ENCODE measurements around the gene ELAVL4. TPM values are rescaled to one million over a fixed set of nuclear protein-coding genes. Genes with fewer than 3 reads are reported as not detected.

Gene ELAVL4
- total RNA-seq, 1 experiment from 2014 or later = not detected

DNA sequence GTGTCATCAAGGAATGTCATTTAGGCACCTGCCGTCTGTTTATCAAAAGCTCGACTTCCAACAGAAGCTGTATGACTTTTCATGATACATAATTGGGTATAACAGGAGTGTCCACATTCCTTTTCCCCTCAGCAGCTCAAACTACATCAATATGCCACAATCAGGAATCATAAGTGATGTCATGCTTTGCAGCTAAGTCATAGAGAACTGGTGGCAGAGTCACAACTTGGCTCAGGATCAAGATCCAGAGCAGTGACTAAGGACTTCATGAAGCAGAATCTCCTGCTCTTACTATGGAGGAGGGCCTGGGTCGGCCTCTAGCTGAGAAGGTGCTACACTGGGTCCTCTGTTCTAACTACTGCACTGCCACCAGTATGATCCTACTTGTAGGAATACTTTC, 48.4 kb upstream of the ELAVL4 start:
- intact Hi-C loops (cut with micrococcal nuclease) = no loop called here
- DNase-seq (ENCODE audit: low read depth, low spot score) (no peak), ATAC-seq (no peak)
- no peak overlapping the region for H3K4me2 ChIP-seq (ENCODE audit: low read length)
- ChIA-PET RAD21 (ENCODE audit: low non-redundant PET in 1 of 2, low total read pairs in 2 of 2, uncharacterized antibody in 2 of 2, unreplicated experiment in 2 of 2) (no interaction called here), CTCF (no interaction called here), POLR2A (no interaction called here)
- H3K4me1 ChIP-seq (ENCODE audit: control insufficient read depth in 1 of 2, insufficient read depth in 2 of 2, low read length in 2 of 2) = peaks cover 0 to 5% of the 10 kb centered on the region in 2 experiments; a peak in 1 of 4 replicates
- H2AFZ ChIP-seq (ENCODE audit: low read depth, low read length, poor library complexity, severe bottlenecking) = no peak overlapping the region
- no peaks in the 10 kb centered on the region for H4K20me1 ChIP-seq (ENCODE audit: insufficient read depth)
- no peak overlapping the region for H3K4me3 ChIP-seq (replicated peaks in 1 of 2; ENCODE audit: low read depth in 1 of 2, low read length in 2 of 2)
- no TSS peak for BruUV-seq (replicated peaks)
- H3K9me2 ChIP-seq (ENCODE audit: insufficient read depth) = no peaks in the 10 kb centered on the region
- no peaks in the 10 kb centered on the region for H3K36me3 ChIP-seq (ENCODE audit: control insufficient read depth in 1 of 2, insufficient read depth in 2 of 2, low read length in 2 of 2)
- no peaks in the 10 kb centered on the region for H3K79me2 ChIP-seq (ENCODE audit: insufficient read depth, low read length)
- no peaks in the 10 kb centered on the region for H3K27me3 ChIP-seq (ENCODE audit: insufficient read depth, low read length)
- no peak overlapping the region for H3K9ac ChIP-seq (ENCODE audit: low read length)
- TF ChIP-seq, protein P1, sequence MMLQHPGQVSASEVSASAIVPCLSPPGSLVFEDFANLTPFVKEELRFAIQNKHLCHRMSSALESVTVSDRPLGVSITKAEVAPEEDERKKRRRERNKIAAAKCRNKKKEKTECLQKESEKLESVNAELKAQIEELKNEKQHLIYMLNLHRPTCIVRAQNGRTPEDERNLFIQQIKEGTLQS (IDR thresholded peaks at IDR 0.05) = no peak
- no peak for TF ChIP-seq YY1 (IDR thresholded peaks at IDR 0.05; ENCODE audit: extremely low read depth, insufficient replicate concordance, low read depth, low read length)
- TF ChIP-seq POLR2AphosphoS5 (IDR thresholded peaks at IDR 0.05; ENCODE audit: low read depth, low read length) = no peak
- no peak for TF ChIP-seq EZH2phosphoT487 (IDR thresholded peaks at IDR 0.05; ENCODE audit: borderline replicate concordance)
- no peak for TF ChIP-seq CEBPB (IDR thresholded peaks at IDR 0.05; ENCODE audit: low read depth)
- TF ChIP-seq SP1 (IDR thresholded peaks at IDR 0.05; ENCODE audit: low read depth) = no peak
- TF ChIP-seq, protein P2, sequence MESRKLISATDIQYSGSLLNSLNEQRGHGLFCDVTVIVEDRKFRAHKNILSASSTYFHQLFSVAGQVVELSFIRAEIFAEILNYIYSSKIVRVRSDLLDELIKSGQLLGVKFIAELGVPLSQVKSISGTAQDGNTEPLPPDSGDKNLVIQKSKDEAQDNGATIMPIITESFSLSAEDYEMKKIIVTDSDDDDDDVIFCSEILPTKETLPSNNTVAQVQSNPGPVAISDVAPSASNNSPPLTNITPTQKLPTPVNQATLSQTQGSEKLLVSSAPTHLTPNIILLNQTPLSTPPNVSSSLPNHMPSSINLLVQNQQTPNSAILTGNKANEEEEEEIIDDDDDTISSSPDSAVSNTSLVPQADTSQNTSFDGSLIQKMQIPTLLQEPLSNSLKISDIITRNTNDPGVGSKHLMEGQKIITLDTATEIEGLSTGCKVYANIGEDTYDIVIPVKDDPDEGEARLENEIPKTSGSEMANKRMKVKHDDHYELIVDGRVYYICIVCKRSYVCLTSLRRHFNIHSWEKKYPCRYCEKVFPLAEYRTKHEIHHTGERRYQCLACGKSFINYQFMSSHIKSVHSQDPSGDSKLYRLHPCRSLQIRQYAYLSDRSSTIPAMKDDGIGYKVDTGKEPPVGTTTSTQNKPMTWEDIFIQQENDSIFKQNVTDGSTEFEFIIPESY (IDR thresholded peaks at IDR 0.05; ENCODE audit: extremely low read depth, insufficient replicate concordance, low read length) = no peak
- H3K9me3 ChIP-seq (ENCODE audit: control insufficient read depth in 1 of 2, insufficient read depth in 1 of 2, low read depth in 1 of 2, low read length in 2 of 2) = no peaks in the 10 kb centered on the region
- H3K27ac ChIP-seq (ENCODE audit: low read depth, low read length) = no peak overlapping the region

DNA sequence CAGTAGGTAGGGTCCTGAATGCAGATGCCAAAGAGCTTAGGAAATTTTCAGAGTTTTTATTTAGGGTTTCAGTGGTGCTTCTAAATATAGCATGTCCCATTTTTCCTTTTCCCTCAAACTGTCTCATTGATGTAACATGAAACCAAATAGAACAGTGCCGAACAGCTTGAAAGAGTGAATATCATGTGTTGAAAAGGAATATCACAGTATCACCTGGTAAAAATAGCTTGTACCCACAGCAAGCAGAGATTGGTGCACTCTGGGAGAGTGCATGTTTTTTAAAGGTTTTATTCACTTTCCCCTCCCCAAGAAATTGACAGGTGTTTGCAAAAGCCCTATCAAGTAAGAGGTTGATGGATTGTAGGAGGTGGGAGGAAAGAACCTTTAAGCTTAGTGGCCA, 41.9 kb upstream of the ELAVL4 start:
- Histone ChIP-seq H3K9ac (ENCODE audit: low read length) (no peak overlapping the region), H4K20me1 (ENCODE audit: insufficient read depth) (no peaks in the 10 kb centered on the region), H3K27ac (ENCODE audit: low read depth, low read length) (no peak overlapping the region), H3K4me1 (ENCODE audit: control insufficient read depth in 1 of 2, insufficient read depth in 2 of 2, low read length in 2 of 2) (no peaks in the 10 kb centered on the region), H3K4me2 (ENCODE audit: low read length) (no peak overlapping the region), H3K36me3 (ENCODE audit: control insufficient read depth in 1 of 2, insufficient read depth in 2 of 2, low read length in 2 of 2) (no peaks in the 10 kb centered on the region), H2AFZ (ENCODE audit: low read depth, low read length, poor library complexity, severe bottlenecking) (no peak overlapping the region), H3K79me2 (ENCODE audit: insufficient read depth, low read length) (no peaks in the 10 kb centered on the region), H3K9me3 (ENCODE audit: control insufficient read depth in 1 of 2, insufficient read depth in 1 of 2, low read depth in 1 of 2, low read length in 2 of 2) (no peaks in the 10 kb centered on the region), H3K27me3 (ENCODE audit: insufficient read depth, low read length) (no peaks in the 10 kb centered on the region), H3K4me3 (replicated peaks in 1 of 2; ENCODE audit: low read depth in 1 of 2, low read length in 2 of 2) (no peak overlapping the region), H3K9me2 (ENCODE audit: insufficient read depth) (no peaks in the 10 kb centered on the region)
- RAD21 ChIA-PET (ENCODE audit: low non-redundant PET in 1 of 2, low total read pairs in 2 of 2, uncharacterized antibody in 2 of 2, unreplicated experiment in 2 of 2) = no interaction called here
- intact Hi-C loops (cut with micrococcal nuclease) = no loop called here
- DNase-seq (ENCODE audit: low read depth, low spot score) = no peak
- POLR2A ChIA-PET = no interaction called here
- BruUV-seq (replicated peaks) = no TSS peak
- no peak for ATAC-seq
- CTCF ChIA-PET = no interaction called here
- TF ChIP-seq, protein P3, sequence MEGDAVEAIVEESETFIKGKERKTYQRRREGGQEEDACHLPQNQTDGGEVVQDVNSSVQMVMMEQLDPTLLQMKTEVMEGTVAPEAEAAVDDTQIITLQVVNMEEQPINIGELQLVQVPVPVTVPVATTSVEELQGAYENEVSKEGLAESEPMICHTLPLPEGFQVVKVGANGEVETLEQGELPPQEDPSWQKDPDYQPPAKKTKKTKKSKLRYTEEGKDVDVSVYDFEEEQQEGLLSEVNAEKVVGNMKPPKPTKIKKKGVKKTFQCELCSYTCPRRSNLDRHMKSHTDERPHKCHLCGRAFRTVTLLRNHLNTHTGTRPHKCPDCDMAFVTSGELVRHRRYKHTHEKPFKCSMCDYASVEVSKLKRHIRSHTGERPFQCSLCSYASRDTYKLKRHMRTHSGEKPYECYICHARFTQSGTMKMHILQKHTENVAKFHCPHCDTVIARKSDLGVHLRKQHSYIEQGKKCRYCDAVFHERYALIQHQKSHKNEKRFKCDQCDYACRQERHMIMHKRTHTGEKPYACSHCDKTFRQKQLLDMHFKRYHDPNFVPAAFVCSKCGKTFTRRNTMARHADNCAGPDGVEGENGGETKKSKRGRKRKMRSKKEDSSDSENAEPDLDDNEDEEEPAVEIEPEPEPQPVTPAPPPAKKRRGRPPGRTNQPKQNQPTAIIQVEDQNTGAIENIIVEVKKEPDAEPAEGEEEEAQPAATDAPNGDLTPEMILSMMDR (IDR thresholded peaks at IDR 0.05 in 2 of 3, conservative IDR thresholded peaks at IDR 0.05 in 1 of 3; ENCODE audit: borderline replicate concordance in 1 of 3, insufficient read depth in 1 of 3, low read depth in 2 of 3, low read length in 2 of 3) = no peak
- no peak for TF ChIP-seq SRF (IDR thresholded peaks at IDR 0.05; ENCODE audit: low read depth)
- no peak for TF ChIP-seq ZNF274 (IDR thresholded peaks at IDR 0.05; ENCODE audit: low read depth, low read length)
- TF ChIP-seq EGR1 (IDR thresholded peaks at IDR 0.05; ENCODE audit: low read depth) = no peak
- no peak for TF ChIP-seq SP1 (IDR thresholded peaks at IDR 0.05; ENCODE audit: low read depth)
- TF ChIP-seq, protein P2 (IDR thresholded peaks at IDR 0.05; ENCODE audit: extremely low read depth, insufficient replicate concordance, low read length) = no peak

All from HCT116 (cell line).